Neuronal stem cell (in vitro differentiated cells): Measurements from ENCODE around the gene GOLGA6L10.
"Not testable (repeated sequence)": the region's sequence is repeated elsewhere in the genome, so short reads cannot be mapped to it uniquely, and the experiment has no call there.

ENCODE experiments used
- DNase-seq: peaks from one replicate; pipeline ENCODE4 v3.0.0-alpha.2; 2013; ENCODE audit warnings: low spot score
- H2AFZ ChIP-seq: one replicate; pipeline ENCODE4 v1.6.1; 2013; ENCODE audit warnings: mild to moderate bottlenecking, low read length, inconsistent platforms
- H2AK5ac ChIP-seq: 2 replicates; pipeline ENCODE4 v1.6.1; 2013; ENCODE audit warnings: low read depth, mild to moderate bottlenecking, inconsistent platforms, low read length, moderate library complexity, mixed read lengths
- H2BK120ac ChIP-seq: 2 replicates; pipeline ENCODE4 v1.6.1; 2013; ENCODE audit warnings: low read depth, mild to moderate bottlenecking, inconsistent platforms, low read length, moderate library complexity, mixed read lengths
- H2BK12ac ChIP-seq: one replicate; pipeline ENCODE4 v1.6.1; 2013; ENCODE audit warnings: low read length, inconsistent platforms
- H2BK15ac ChIP-seq: 2 replicates; pipeline ENCODE4 v1.6.1; 2013; ENCODE audit warnings: mild to moderate bottlenecking, low read length, inconsistent platforms, mixed read lengths
- H2BK5ac ChIP-seq: one replicate; pipeline ENCODE4 v1.6.1; 2013; ENCODE audit warnings: inconsistent platforms, mild to moderate bottlenecking, low read length, moderate library complexity
- H3K14ac ChIP-seq: one replicate; pipeline ENCODE4 v1.6.1; 2013; ENCODE audit warnings: low read length, inconsistent platforms
- H3K18ac ChIP-seq: 2 replicates; pipeline ENCODE4 v1.6.1; 2013; ENCODE audit warnings: low read length, inconsistent platforms
- H3K23ac ChIP-seq: 2 replicates; pipeline ENCODE4 v1.6.1; 2013; ENCODE audit warnings: low read depth, mild to moderate bottlenecking, mixed read lengths, low read length, inconsistent platforms; ENCODE audit not compliant: poor library complexity
- H3K27ac ChIP-seq: replicated peaks from 3 replicates; pipeline ENCODE4 v1.5.1; 2013; ENCODE audit warnings: low read length, inconsistent platforms
- H3K27me3 ChIP-seq, 3 experiments: 2 replicates each; pipeline ENCODE4 v1.6.1; 2013; ENCODE audit warnings: low read length in 3 of 3, mild to moderate bottlenecking in 2 of 3, inconsistent platforms in 1 of 3, low read depth in 1 of 3, mixed read lengths in 1 of 3, moderate library complexity in 1 of 3; ENCODE audit not compliant: control insufficient read depth in 3 of 3, insufficient read depth in 3 of 3
- H3K36me3 ChIP-seq, 2 donors: replicated peaks in 1 of 2; 2 replicates each; pipeline ENCODE4 v1.6.1; 2013; ENCODE audit warnings: low read length in 2 of 2; ENCODE audit not compliant: control insufficient read depth in 2 of 2, insufficient read depth in 2 of 2
- H3K4ac ChIP-seq: 2 replicates; pipeline ENCODE4 v1.6.1; 2013; ENCODE audit warnings: inconsistent platforms, mild to moderate bottlenecking, low read length, moderate library complexity
- H3K4me1 ChIP-seq, 2 donors: 1 replicate in 1 of 2; 2 replicates in 1 of 2; pipeline ENCODE4 v1.6.1; 2013; ENCODE audit warnings: low read length in 2 of 2, low read depth in 1 of 2; ENCODE audit not compliant: control insufficient read depth in 2 of 2, insufficient read depth in 1 of 2
- H3K4me2 ChIP-seq: one replicate; pipeline ENCODE4 v1.6.1; 2013; ENCODE audit warnings: mild to moderate bottlenecking, low read length, inconsistent platforms; ENCODE audit not compliant: insufficient read depth, poor library complexity, severe bottlenecking
- H3K4me3 ChIP-seq, 2 donors: 2 replicates each; pipeline ENCODE4 v1.5.1; 2013; ENCODE audit warnings: low read length in 2 of 2, mild to moderate bottlenecking in 2 of 2, inconsistent platforms in 1 of 2, moderate library complexity in 1 of 2
- H3K79me1 ChIP-seq: one replicate; pipeline ENCODE4 v1.6.1; 2013; ENCODE audit warnings: low read depth, mild to moderate bottlenecking, inconsistent platforms, low read length, moderate library complexity
- H3K9ac ChIP-seq: one replicate; pipeline ENCODE4 v1.6.1; 2013; ENCODE audit warnings: mild to moderate bottlenecking, low read depth, low read length, inconsistent platforms; ENCODE audit not compliant: poor library complexity
- H3K9me3 ChIP-seq, 2 donors: replicated peaks in 1 of 2; 2 replicates each; pipeline versions ENCODE3 to v1.6.1; 2013; ENCODE audit warnings: low read length in 2 of 2, mild to moderate bottlenecking in 2 of 2, inconsistent platforms in 1 of 2, low read depth in 1 of 2, mixed read lengths in 1 of 2, moderate library complexity in 1 of 2; ENCODE audit not compliant: control insufficient read depth in 2 of 2, insufficient read depth in 1 of 2
- H4K8ac ChIP-seq: one replicate; pipeline ENCODE4 v1.6.1; 2013; ENCODE audit warnings: low read depth, mild to moderate bottlenecking, inconsistent platforms, low read length, moderate library complexity
- H4K91ac ChIP-seq: one replicate; pipeline ENCODE4 v1.6.1; 2013; ENCODE audit warnings: low read length, low read depth, mild to moderate bottlenecking, inconsistent platforms; ENCODE audit not compliant: poor library complexity
- WGBS, 2 donors: extraction: QIAGEN DNeasy Blood & Tissue Kit; methylation state at CpG; one replicate each; pipeline ENCODE4 v1.1.7; 2013; ENCODE audit warnings: missing lambda C conversion rate in 2 of 2, mixed read lengths in 1 of 2; ENCODE audit not compliant: insufficient read length in 2 of 2, insufficient replicate concordance in 1 of 2; ENCODE audit errors: extremely low coverage in 2 of 2; 5-methylcytosine and 5-hydroxymethylcytosine counted together

Gene GOLGA6L10

GRCh38 chr15:82345176-82345575 lies 4.1 kb downstream of the GOLGA6L10 start:
- H2BK5ac ChIP-seq, H3K27ac ChIP-seq, DNase-seq, H3K23ac ChIP-seq, H3K4me1 ChIP-seq, H3K9ac ChIP-seq, H3K27me3 ChIP-seq, H2BK15ac ChIP-seq, H3K14ac ChIP-seq, H4K91ac ChIP-seq, H2BK120ac ChIP-seq, H3K4me2 ChIP-seq, H2AK5ac ChIP-seq, H4K8ac ChIP-seq, H3K4ac ChIP-seq, H3K79me1 ChIP-seq, H3K36me3 ChIP-seq, H3K18ac ChIP-seq, H2AFZ ChIP-seq, H2BK12ac ChIP-seq, H3K9me3 ChIP-seq, H3K4me3 ChIP-seq: not testable (repeated sequence)
- WGBS, 2 donors: no CpG with 5 or more reads among the region's 2 CpGs

- H2AFZ ChIP-seq, H3K14ac ChIP-seq, H3K23ac ChIP-seq, H2BK15ac ChIP-seq, H3K27ac ChIP-seq, H3K4ac ChIP-seq, H3K9me3 ChIP-seq, H3K4me2 ChIP-seq, H2AK5ac ChIP-seq, H3K79me1 ChIP-seq, H3K4me1 ChIP-seq, H3K27me3 ChIP-seq, H4K91ac ChIP-seq, H3K18ac ChIP-seq, H2BK5ac ChIP-seq, H2BK12ac ChIP-seq, H3K4me3 ChIP-seq, H4K8ac ChIP-seq, H3K36me3 ChIP-seq, H2BK120ac ChIP-seq, DNase-seq, H3K9ac ChIP-seq: not testable (repeated sequence)
- WGBS, 2 donors: no CpG with 5 or more reads among the region's 12 CpGs
Observed at GRCh38 chr15:82344421-82344820, 4.9 kb downstream of the GOLGA6L10 start.

DNA sequence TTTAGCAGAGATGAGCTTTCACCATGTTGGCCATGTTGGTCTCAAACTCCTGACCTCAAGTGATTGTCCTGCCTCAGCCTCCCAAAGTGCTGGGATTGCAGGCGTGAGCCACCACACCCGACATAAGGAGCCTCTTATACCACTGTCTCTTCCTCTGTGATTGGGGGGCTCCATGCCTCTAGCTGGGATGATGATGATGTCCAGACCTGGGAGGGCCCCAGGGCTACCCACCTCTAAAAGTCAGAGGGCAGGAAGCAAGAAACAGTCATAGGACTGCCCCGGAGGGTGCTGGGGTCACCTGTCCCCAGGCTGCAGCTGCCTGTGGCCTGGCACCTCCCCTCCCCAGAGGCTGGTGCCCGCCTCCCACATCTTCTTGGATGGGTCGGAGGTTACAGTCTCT lies 5.4 kb downstream of the GOLGA6L10 start:
- not testable (repeated sequence) for H3K79me1 ChIP-seq, DNase-seq, H3K4ac ChIP-seq, H2BK5ac ChIP-seq, H3K14ac ChIP-seq, H3K36me3 ChIP-seq, H3K18ac ChIP-seq, H3K9me3 ChIP-seq, H2AFZ ChIP-seq, H3K4me1 ChIP-seq, H3K27me3 ChIP-seq, H3K9ac ChIP-seq, H3K23ac ChIP-seq, H2AK5ac ChIP-seq, H3K4me2 ChIP-seq, H2BK120ac ChIP-seq, H4K8ac ChIP-seq, H4K91ac ChIP-seq, H2BK12ac ChIP-seq, H3K4me3 ChIP-seq, H3K27ac ChIP-seq, H2BK15ac ChIP-seq
- no CpG with 5 or more reads among the region's 5 CpGs for WGBS, 2 donors

DNA sequence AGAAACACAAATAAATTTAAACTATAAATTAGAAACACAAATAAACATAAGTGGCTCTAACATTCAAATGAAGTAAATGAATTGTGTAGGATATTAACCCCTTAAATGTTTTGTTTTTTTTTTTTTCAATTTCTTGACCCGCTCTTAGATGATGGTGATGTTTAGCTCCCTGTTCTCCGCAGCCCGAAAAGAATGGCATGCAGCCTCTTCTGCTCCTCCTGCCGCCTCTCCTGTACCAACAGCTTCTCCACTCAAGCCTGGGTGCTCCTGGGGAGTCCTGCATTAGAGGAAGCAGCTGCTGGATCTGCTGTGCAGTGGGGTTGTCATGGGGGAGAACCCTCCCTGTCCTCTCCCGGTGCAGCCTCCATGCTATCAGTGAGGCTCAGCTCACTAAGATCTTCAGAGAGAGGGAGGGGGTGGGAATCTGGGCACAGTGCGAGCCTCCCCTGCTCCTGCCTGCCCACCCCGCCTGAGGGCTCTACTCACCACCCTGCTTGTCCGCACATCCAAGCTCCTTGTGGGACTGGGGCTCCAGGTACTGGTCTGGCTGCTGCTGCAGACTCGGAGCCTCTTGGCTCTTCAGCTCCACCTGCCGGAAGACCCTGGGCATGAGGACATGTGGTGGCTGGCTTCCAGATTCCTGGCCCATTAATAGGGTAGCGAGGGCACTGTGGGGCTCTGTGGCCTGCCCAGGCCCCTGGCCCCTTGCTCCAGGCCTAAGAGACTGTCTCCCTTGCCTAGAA lies 6.5 kb downstream of the GOLGA6L10 start:
- not testable (repeated sequence) for H4K91ac ChIP-seq, H3K4ac ChIP-seq, H3K23ac ChIP-seq, H3K14ac ChIP-seq, H3K27me3 ChIP-seq, H3K27ac ChIP-seq, H3K4me3 ChIP-seq, H3K9me3 ChIP-seq, H3K36me3 ChIP-seq, H2BK12ac ChIP-seq, H2AK5ac ChIP-seq, H4K8ac ChIP-seq, H2BK120ac ChIP-seq, H3K4me1 ChIP-seq, DNase-seq, H2AFZ ChIP-seq, H3K18ac ChIP-seq, H3K4me2 ChIP-seq, H2BK15ac ChIP-seq, H2BK5ac ChIP-seq, H3K79me1 ChIP-seq, H3K9ac ChIP-seq
- WGBS, 2 donors: no CpG with 5 or more reads among the region's 11 CpGs
